Measurements from ENCODE around the gene SPOCK3. TPM values are rescaled to one million over a fixed set of nuclear protein-coding genes. Genes with fewer than 3 reads are reported as not detected.

Gene SPOCK3
- total and polyA plus RNA-seq, 2 of the 13 experiments (the other 11 are each of a cell fraction or from before 2014, with no cell fraction given): not detected

- 0% methylated on average over 1 of the region's 1 CpG for WGBS (ENCODE audit: low lambda C conversion rate)
- in situ Hi-C loops (cut with HindIII; ENCODE audit: extremely low pct_ligation_motif_present, low pct_unique_long_range_greater_than_20kb) (loop anchor here (5.0 to 25.0 kb wide), 2 partner anchors 267 to 1067 kb away; partner anchors contain the start of gene ANXA10), intact Hi-C loops (cut with micrococcal nuclease; ENCODE audit: unreplicated experiment) (loop anchor here (5.0 kb wide), 1 partner anchor 1132 kb away; no protein-coding TSS in a partner anchor)
- no peak overlapping the region for H3K4me2 ChIP-seq (ENCODE audit: low read depth, low read length)
- POLR2A ChIA-PET: no interaction called here
- H2AFZ ChIP-seq (ENCODE audit: low read length): no peak overlapping the region
- no peaks in the 10 kb centered on the region for H3K79me2 ChIP-seq (ENCODE audit: insufficient read depth, low read length)
- no TSS peak for BruUV-seq (replicated peaks)
- no peaks in the 10 kb centered on the region; a peak in 1 of 5 replicates for H3K27me3 ChIP-seq (ENCODE audit: control insufficient read depth in 1 of 2, insufficient read depth in 2 of 2, low read length in 2 of 2)
- H3K27ac ChIP-seq (ENCODE audit: extremely low read length, insufficient read depth, low read length): no peak overlapping the region
- DNase-seq (ENCODE audit: low spot score) (peak; percentile 5), FAIRE-seq (no peak), ATAC-seq (peak; percentile 81)
- TF ChIP-seq HNRNPUL1 (IDR thresholded peaks at IDR 0.05; ENCODE audit: low read depth, low read length): no peak
- TF ChIP-seq, protein P1, sequence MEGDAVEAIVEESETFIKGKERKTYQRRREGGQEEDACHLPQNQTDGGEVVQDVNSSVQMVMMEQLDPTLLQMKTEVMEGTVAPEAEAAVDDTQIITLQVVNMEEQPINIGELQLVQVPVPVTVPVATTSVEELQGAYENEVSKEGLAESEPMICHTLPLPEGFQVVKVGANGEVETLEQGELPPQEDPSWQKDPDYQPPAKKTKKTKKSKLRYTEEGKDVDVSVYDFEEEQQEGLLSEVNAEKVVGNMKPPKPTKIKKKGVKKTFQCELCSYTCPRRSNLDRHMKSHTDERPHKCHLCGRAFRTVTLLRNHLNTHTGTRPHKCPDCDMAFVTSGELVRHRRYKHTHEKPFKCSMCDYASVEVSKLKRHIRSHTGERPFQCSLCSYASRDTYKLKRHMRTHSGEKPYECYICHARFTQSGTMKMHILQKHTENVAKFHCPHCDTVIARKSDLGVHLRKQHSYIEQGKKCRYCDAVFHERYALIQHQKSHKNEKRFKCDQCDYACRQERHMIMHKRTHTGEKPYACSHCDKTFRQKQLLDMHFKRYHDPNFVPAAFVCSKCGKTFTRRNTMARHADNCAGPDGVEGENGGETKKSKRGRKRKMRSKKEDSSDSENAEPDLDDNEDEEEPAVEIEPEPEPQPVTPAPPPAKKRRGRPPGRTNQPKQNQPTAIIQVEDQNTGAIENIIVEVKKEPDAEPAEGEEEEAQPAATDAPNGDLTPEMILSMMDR (CRISPR knock-in tag; IDR thresholded peaks at IDR 0.05): peak; percentile 36
- TF ChIP-seq IRX3 (CRISPR knock-in tag; IDR thresholded peaks at IDR 0.05; ENCODE audit: borderline replicate concordance, low read depth): no peak
- no peaks in the 10 kb centered on the region for H3K9me3 ChIP-seq (ENCODE audit: low read length)
- no peaks in the 10 kb centered on the region for H3K4me1 ChIP-seq (ENCODE audit: insufficient read depth, low read length)
- H4K20me1 ChIP-seq (ENCODE audit: insufficient read depth, low read length): no peaks in the 10 kb centered on the region
- CTCF ChIA-PET (ENCODE audit: low intra/inter-chr PET ratio, low total read pairs): interaction anchor here (2.3 to 2.6 kb wide), 2 partner anchors 270 to 1056 kb away, joined by 17 to 21 read pairs; no protein-coding TSS in a partner anchor
- no peak overlapping the region for H3K4me3 ChIP-seq (replicated peaks in 1 of 3; ENCODE audit: insufficient read depth in 1 of 3, low read depth in 2 of 3, low read length in 3 of 3)
- H3K36me3 ChIP-seq (replicated peaks in 1 of 2; ENCODE audit: control insufficient read depth in 1 of 2, insufficient read depth in 2 of 2, low read length in 2 of 2): no peaks in the 10 kb centered on the region
- H3K9ac ChIP-seq (ENCODE audit: insufficient read depth, low read depth, low read length): no peak overlapping the region
Measured at GRCh38 chr4:167020410-167020809, 213.9 kb downstream of the SPOCK3 start.

- BruUV-seq (replicated peaks): no TSS peak
- Histone ChIP-seq H3K4me3 (replicated peaks in 1 of 3; ENCODE audit: insufficient read depth in 1 of 3, low read depth in 2 of 3, low read length in 3 of 3) (no peak overlapping the region), H3K27ac (ENCODE audit: extremely low read length, insufficient read depth, low read length) (no peak overlapping the region), H3K4me1 (ENCODE audit: insufficient read depth, low read length) (no peaks in the 10 kb centered on the region), H3K4me2 (ENCODE audit: low read depth, low read length) (no peak overlapping the region), H3K36me3 (replicated peaks in 1 of 2; ENCODE audit: control insufficient read depth in 1 of 2, insufficient read depth in 2 of 2, low read length in 2 of 2) (no peaks in the 10 kb centered on the region), H4K20me1 (ENCODE audit: insufficient read depth, low read length) (no peaks in the 10 kb centered on the region), H3K79me2 (ENCODE audit: insufficient read depth, low read length) (no peaks in the 10 kb centered on the region), H3K27me3 (ENCODE audit: control insufficient read depth in 1 of 2, insufficient read depth in 2 of 2, low read length in 2 of 2) (no peaks in the 10 kb centered on the region), H2AFZ (ENCODE audit: low read length) (no peak overlapping the region), H3K9ac (ENCODE audit: insufficient read depth, low read depth, low read length) (no peak overlapping the region), H3K9me3 (ENCODE audit: low read length) (no peaks in the 10 kb centered on the region)
- TF ChIP-seq ZNF282 (IDR thresholded peaks at IDR 0.05; ENCODE audit: partially characterized antibody): no peak
- TF ChIP-seq IKZF1 (IDR thresholded peaks at IDR 0.05): no peak
- intact Hi-C loops (cut with micrococcal nuclease; ENCODE audit: unreplicated experiment) (no loop called here), in situ Hi-C loops (cut with HindIII; ENCODE audit: extremely low pct_ligation_motif_present, low pct_unique_long_range_greater_than_20kb) (loop anchor here (25.0 kb wide), 1 partner anchor 1072 kb away; the partner anchor contains the start of gene ANXA10)
- no peak for ATAC-seq
- CTCF ChIA-PET (ENCODE audit: low intra/inter-chr PET ratio, low total read pairs): no interaction called here
- no peak for DNase-seq (ENCODE audit: low spot score)
- POLR2A ChIA-PET: no interaction called here
- FAIRE-seq: no peak
Measured at GRCh38 chr4:167014944-167015343, 219.3 kb downstream of the SPOCK3 start.
